ENCODE data around the gene ODAD3.

DNA sequence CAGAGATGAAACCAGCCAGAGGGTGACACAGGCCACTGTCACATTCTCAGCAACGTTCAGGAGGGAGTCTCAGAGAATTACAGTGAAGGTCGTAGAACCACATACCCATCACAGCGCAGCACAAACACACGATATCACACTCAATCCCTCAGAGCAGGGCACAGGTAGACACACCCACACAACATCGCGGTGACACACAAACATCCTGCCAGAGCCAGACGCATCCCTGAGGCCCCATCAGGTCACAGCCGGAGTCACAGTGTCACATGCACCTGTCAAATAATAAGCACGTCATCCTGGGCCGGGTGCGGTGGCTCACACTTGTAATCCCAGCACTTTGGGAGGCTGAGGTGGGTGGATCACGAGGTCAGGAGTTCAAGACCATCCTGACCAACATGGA is 28.5 kb upstream of the ODAD3 start:
- TF ChIP-seq CTCF (IDR thresholded peaks at IDR 0.05 in 2 of 3, conservative IDR thresholded peaks at IDR 0.05 in 1 of 3; ENCODE audit: borderline replicate concordance in 1 of 3, insufficient read depth in 1 of 3, low read depth in 2 of 3, low read length in 2 of 3) (no peak), MAX (IDR thresholded peaks at IDR 0.05) (no peak), CEBPB (IDR thresholded peaks at IDR 0.05; ENCODE audit: low read depth) (no peak), POLR2A (IDR thresholded peaks at IDR 0.05; ENCODE audit: borderline replicate concordance, extremely low read depth, insufficient read depth, insufficient read length) (no peak), SIN3A (IDR thresholded peaks at IDR 0.05; ENCODE audit: low read depth) (no peak), RAD21 (IDR thresholded peaks at IDR 0.05; ENCODE audit: low read depth) (no peak), TCF7L2 (IDR thresholded peaks at IDR 0.05; ENCODE audit: borderline replicate concordance, extremely low read depth, insufficient read depth, insufficient read length) (no peak), POLR2AphosphoS5 (IDR thresholded peaks at IDR 0.05; ENCODE audit: low read depth, low read length) (no peak), SP1 (IDR thresholded peaks at IDR 0.05; ENCODE audit: low read depth) (no peak), ELF1 (IDR thresholded peaks at IDR 0.05; ENCODE audit: borderline replicate concordance, low read depth) (no peak)
- TF ChIP-seq, protein P1, sequence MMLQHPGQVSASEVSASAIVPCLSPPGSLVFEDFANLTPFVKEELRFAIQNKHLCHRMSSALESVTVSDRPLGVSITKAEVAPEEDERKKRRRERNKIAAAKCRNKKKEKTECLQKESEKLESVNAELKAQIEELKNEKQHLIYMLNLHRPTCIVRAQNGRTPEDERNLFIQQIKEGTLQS (IDR thresholded peaks at IDR 0.05): no peak
